ENCODE data around the gene PACS1. TPM values are rescaled to one million over a fixed set of nuclear protein-coding genes. Genes with fewer than 3 reads are reported as not detected.

The PACS1 gene
- total RNA-seq, 3 donors from 2014 or later (not counting 1 experiment from before 2014, with no cell fraction given), result 176 to 204 (median 186) TPM

DNA sequence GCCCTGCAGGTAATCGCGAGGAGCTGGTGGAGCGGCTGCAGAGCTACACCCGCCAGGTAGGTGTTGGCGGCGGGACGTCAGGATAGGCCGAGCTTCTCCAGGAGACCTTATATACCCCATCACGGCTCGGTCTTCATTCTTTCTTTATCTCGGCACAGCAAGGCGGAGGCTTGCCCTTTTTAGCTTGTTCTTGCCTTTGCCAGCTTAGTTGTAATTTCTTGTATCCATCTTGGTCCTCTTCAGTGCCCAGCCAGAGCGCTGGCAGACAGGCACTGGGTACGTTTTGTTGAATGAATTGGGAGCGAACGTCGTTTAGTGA is 17.4 kb upstream of the PACS1 start:
- Histone ChIP-seq H3K36me3 (ENCODE audit: control insufficient read depth, insufficient read depth, low read length) (peaks cover 30% of the 10 kb centered on the region), H3K27ac (ENCODE audit: low read length) (peak overlapping the region; percentile 69), H3K4me1 (ENCODE audit: control insufficient read depth, insufficient read depth, low read length) (peaks cover 23% of the 10 kb centered on the region), H3K9me3 (ENCODE audit: control insufficient read depth, insufficient read depth, low read length) (no peaks in the 10 kb centered on the region), H3K4me3 (ENCODE audit: low read length) (peak overlapping the region; percentile 97), H3K27me3 (ENCODE audit: control insufficient read depth, insufficient read depth, low read length) (peaks cover under 1% of the 10 kb centered on the region)
- Mint-ChIP-seq H3K36me3 (no peaks in the 10 kb centered on the region), H3K9me3 (no peaks in the 10 kb centered on the region), H3K27me3 (ENCODE audit: low read depth in 2 of 2) (peaks cover 0 to 11% of the 10 kb centered on the region in 2 donors), H3K4me3 (peak overlapping the region; percentile 100), H3K4me1 (peaks cover 27 to 34% of the 10 kb centered on the region in 2 donors), H3K27ac (peak overlapping the region; percentile 98)
- intact Hi-C loops (cut with micrococcal nuclease), result loop anchor here (1.0 kb wide), 1 partner anchor 18 kb away; the partner anchor contains the start of gene PACS1
- no peak for DNase-seq
- ATAC-seq, result peak in 1 of 3 donors; percentile 0
- no peak for TF ChIP-seq CTCF (IDR thresholded peaks at IDR 0.05)
- 2% methylated on average over 17 of the region's 17 CpGs for WGBS (ENCODE audit: insufficient coverage)

DNA sequence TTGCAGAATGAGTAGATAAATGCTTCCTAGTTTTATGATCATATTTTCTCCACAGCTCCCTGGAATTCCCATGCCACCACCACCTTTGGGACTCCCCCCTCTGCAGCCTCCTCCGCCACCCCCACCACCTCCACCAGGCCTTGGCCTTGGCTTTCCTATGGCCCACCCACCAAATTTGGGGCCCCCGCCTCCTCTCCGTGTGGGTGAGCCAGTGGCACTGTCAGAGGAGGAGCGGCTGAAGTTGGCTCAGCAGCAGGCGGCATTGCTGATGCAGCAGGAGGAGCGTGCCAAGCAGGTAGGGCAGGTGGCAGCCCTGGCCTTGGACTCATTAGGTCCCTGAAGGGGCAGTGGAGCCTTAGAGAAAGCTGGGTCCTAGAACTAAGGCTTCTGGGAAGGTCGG is 15.1 kb upstream of the PACS1 start:
- no peak for TF ChIP-seq CTCF (IDR thresholded peaks at IDR 0.05)
- ATAC-seq (no peak), DNase-seq (no peak)
- 95% methylated on average over 7 of the region's 7 CpGs for WGBS (ENCODE audit: insufficient coverage)
- H3K9me3 Mint-ChIP-seq, result no peaks in the 10 kb centered on the region
- peaks cover 27 to 42% of the 10 kb centered on the region in 2 donors for H3K4me1 Mint-ChIP-seq
- Histone ChIP-seq H3K27me3 (ENCODE audit: control insufficient read depth, insufficient read depth, low read length) (no peaks in the 10 kb centered on the region), H3K9me3 (ENCODE audit: control insufficient read depth, insufficient read depth, low read length) (no peaks in the 10 kb centered on the region), H3K27ac (ENCODE audit: low read length) (no peak overlapping the region), H3K36me3 (ENCODE audit: control insufficient read depth, insufficient read depth, low read length) (peaks cover 53% of the 10 kb centered on the region), H3K4me1 (ENCODE audit: control insufficient read depth, insufficient read depth, low read length) (peaks cover 23% of the 10 kb centered on the region), H3K4me3 (ENCODE audit: low read length) (no peak overlapping the region)
- intact Hi-C loops (cut with micrococcal nuclease), result no loop called here
- H3K27ac Mint-ChIP-seq, result no peak overlapping the region
- no peaks in the 10 kb centered on the region for H3K27me3 Mint-ChIP-seq (ENCODE audit: low read depth in 2 of 2)
- peaks cover 4% of the 10 kb centered on the region for H3K36me3 Mint-ChIP-seq
- no peak overlapping the region for H3K4me3 Mint-ChIP-seq

- H3K4me1 ChIP-seq (ENCODE audit: control insufficient read depth, insufficient read depth, low read length), result peaks cover 17% of the 10 kb centered on the region
- peaks cover 67% of the 10 kb centered on the region for H3K36me3 ChIP-seq (ENCODE audit: control insufficient read depth, insufficient read depth, low read length)
- H3K27ac ChIP-seq (ENCODE audit: low read length), result no peak overlapping the region
- no peak overlapping the region for H3K4me3 ChIP-seq (ENCODE audit: low read length)
- intact Hi-C loops (cut with micrococcal nuclease), result no loop called here
- Mint-ChIP-seq H3K4me1 (peaks cover 20 to 37% of the 10 kb centered on the region in 2 donors), H3K27me3 (ENCODE audit: low read depth in 2 of 2) (no peaks in the 10 kb centered on the region), H3K27ac (no peak overlapping the region), H3K36me3 (peaks cover 16% of the 10 kb centered on the region), H3K9me3 (no peaks in the 10 kb centered on the region), H3K4me3 (no peak overlapping the region)
- DNase-seq, result no peak
- WGBS (ENCODE audit: insufficient coverage), result 92% methylated on average over 7 of the region's 7 CpGs
- no peaks in the 10 kb centered on the region for H3K9me3 ChIP-seq (ENCODE audit: control insufficient read depth, insufficient read depth, low read length)
- TF ChIP-seq CTCF (IDR thresholded peaks at IDR 0.05), result no peak
- H3K27me3 ChIP-seq (ENCODE audit: control insufficient read depth, insufficient read depth, low read length), result no peaks in the 10 kb centered on the region
- ATAC-seq, result no peak
Measured at GRCh38 chr11:66056501-66056900, 13.6 kb upstream of the PACS1 start.

- Histone ChIP-seq H3K27ac (ENCODE audit: low read length) (no peak overlapping the region), H3K4me1 (ENCODE audit: control insufficient read depth, insufficient read depth, low read length) (no peaks in the 10 kb centered on the region), H3K27me3 (ENCODE audit: control insufficient read depth, insufficient read depth, low read length) (no peaks in the 10 kb centered on the region), H3K4me3 (ENCODE audit: low read length) (no peak overlapping the region), H3K36me3 (ENCODE audit: control insufficient read depth, insufficient read depth, low read length) (peaks cover 92% of the 10 kb centered on the region), H3K9me3 (ENCODE audit: control insufficient read depth, insufficient read depth, low read length) (no peaks in the 10 kb centered on the region)
- H3K4me3 Mint-ChIP-seq, result no peak overlapping the region
- 84% methylated on average over 8 of the region's 8 CpGs for WGBS (ENCODE audit: insufficient coverage)
- ATAC-seq, result no peak
- H3K27ac Mint-ChIP-seq, result no peak overlapping the region
- TF ChIP-seq CTCF (IDR thresholded peaks at IDR 0.05), result no peak
- intact Hi-C loops (cut with micrococcal nuclease), result no loop called here
- H3K9me3 Mint-ChIP-seq, result no peaks in the 10 kb centered on the region
- no peak for DNase-seq
- H3K27me3 Mint-ChIP-seq (ENCODE audit: low read depth in 2 of 2), result no peaks in the 10 kb centered on the region
- peaks cover 6 to 22% of the 10 kb centered on the region in 2 donors for H3K4me1 Mint-ChIP-seq
- peaks cover 41% of the 10 kb centered on the region for H3K36me3 Mint-ChIP-seq
Measured at GRCh38 chr11:66059966-66060680, 9.9 kb upstream of the PACS1 start.
